Stimulated activated CD8-positive, alpha-beta memory T cell treated with anti-CD3 and anti-CD28 coated beads, Interleukin-12 subunit alpha, Interleukin-12 subunit beta, amount 100 ng/mL, for 24 hours (primary cell): Measurements from ENCODE around the gene ZDHHC20.

Source experiments
- DNase-seq: peaks from one replicate; pipeline ENCODE4 v3.0.0-alpha.2; 2020; ENCODE audit errors: extremely low read depth

ZDHHC20 gene

DNA sequence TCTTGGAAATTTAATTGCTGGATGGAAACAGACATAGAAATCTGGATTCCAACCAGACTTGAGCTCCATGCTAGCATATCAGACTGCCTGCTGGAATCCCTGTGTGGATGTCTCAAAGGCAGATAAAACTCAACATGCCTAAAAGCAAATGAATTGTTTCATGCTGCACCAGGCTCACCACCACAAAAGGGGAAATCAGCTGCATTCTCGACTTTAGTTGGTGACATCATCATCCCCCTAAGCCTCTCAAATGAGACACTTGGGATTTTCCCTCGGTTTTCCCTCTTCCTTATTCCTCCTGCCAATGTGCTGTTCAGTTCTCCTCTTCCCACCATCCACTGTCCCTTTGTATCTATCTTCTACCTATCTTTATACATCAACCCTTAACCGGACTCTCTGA lies 134.3 kb downstream of the ZDHHC20 start:
- DNase-seq = no peak

DNA sequence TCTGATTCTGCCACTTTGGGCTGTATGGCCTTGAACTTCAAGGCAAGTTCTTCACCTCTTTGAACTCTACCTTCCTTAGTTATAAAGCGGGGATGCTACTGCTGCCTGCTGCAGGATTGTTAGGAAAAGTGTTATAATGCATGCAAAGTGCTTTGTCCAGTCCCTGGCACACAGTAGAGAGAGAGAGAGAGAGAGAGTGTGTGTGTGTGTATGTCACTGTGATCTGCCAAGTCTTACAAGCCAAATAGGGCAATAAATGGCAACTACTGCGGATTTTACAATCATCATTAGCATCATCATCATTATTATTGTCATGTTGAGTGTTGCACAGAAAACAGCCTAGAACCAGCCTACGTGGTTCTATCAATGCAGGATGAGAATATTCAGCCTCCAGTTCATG lies 136.1 kb downstream of the ZDHHC20 start:
- DNase-seq = no peak
